Gastrocnemius medialis (tissue), 4 donors: Measurements from ENCODE around the gene ASMT.

Source experiments
- POLR2A ChIP-seq, 2 donors: fragments of 450-650 bp; IDR thresholded peaks; one replicate each; pipeline ENCODE4 v1.6.1; 2017; ENCODE audit warnings: antibody characterized with exemption in 2 of 2, mild to moderate bottlenecking in 2 of 2, moderate library complexity in 2 of 2
- TF ChIP-seq, protein P1 (sequence below), 5 experiments: fragments of 450-650 bp in 3 of 5; fragments of 200-600 bp in 2 of 5; sonication (generic) in 2 of 5; IDR thresholded peaks in 4 of 5; conservative IDR thresholded peaks in 1 of 5; 1 replicate in 4 of 5; 2 replicates in 1 of 5; pipeline ENCODE4 v1.5.1; 2016 to 2019; ENCODE audit warnings: antibody characterized with exemption in 5 of 5, mild to moderate bottlenecking in 3 of 5, moderate library complexity in 3 of 5

DNA sequence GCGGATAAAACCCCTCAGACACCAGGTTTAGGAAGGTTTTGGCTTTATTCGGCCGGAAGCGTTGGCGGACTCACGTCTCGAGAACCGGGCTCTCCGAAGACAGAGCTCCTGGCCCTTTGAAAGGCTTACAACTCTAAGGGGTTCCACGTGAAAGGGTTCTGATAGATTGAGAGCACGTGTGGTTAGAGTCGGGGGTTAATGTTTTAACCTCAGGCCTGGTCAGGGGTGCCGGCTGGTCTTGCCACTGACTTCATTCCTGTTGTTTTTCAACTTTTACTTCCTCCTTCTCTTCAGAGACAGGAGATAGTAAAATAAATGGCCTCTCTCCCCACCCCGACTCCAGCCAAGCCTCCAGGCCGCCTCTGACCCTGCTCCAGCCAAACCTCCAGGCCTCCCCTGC is 4.7 kb upstream of the ASMT start:
- no peak for TF ChIP-seq POLR2A (IDR thresholded peaks at IDR 0.05)
- TF ChIP-seq, protein P1, sequence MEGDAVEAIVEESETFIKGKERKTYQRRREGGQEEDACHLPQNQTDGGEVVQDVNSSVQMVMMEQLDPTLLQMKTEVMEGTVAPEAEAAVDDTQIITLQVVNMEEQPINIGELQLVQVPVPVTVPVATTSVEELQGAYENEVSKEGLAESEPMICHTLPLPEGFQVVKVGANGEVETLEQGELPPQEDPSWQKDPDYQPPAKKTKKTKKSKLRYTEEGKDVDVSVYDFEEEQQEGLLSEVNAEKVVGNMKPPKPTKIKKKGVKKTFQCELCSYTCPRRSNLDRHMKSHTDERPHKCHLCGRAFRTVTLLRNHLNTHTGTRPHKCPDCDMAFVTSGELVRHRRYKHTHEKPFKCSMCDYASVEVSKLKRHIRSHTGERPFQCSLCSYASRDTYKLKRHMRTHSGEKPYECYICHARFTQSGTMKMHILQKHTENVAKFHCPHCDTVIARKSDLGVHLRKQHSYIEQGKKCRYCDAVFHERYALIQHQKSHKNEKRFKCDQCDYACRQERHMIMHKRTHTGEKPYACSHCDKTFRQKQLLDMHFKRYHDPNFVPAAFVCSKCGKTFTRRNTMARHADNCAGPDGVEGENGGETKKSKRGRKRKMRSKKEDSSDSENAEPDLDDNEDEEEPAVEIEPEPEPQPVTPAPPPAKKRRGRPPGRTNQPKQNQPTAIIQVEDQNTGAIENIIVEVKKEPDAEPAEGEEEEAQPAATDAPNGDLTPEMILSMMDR (IDR thresholded peaks at IDR 0.05 in 4 of 5, conservative IDR thresholded peaks at IDR 0.05 in 1 of 5) = no peak
